SU-DHL-6 (cell line): Measurements from ENCODE around the gene SYNPR.

Source experiments
- H2AFZ ChIP-seq: fragments of 200-600 bp; sonication (generic); 2 replicates; pipeline ENCODE4 v1.6.1; 2014; ENCODE audit warnings: low read depth, mild to moderate bottlenecking, moderate library complexity, mixed read lengths, antibody characterized with exemption, low read length; ENCODE audit not compliant: severe bottlenecking
- H3F3A ChIP-seq: fragments of 200-600 bp; shearing (Covaris generic); 2 replicates; pipeline ENCODE4 v1.6.0; 2016; ENCODE audit warnings: antibody characterized with exemption, mild to moderate bottlenecking; ENCODE audit not compliant: insufficient read depth
- H3K27ac ChIP-seq: fragments of 200-600 bp; sonication (generic); 2 replicates; pipeline ENCODE4 v1.5.1; 2016; ENCODE audit warnings: low read depth, mild to moderate bottlenecking, low read length, moderate library complexity, mixed read lengths
- H3K27me3 ChIP-seq: fragments of 200-600 bp; sonication (generic), shearing (Covaris generic); 2 replicates; pipeline ENCODE4 v1.6.0; 2014; ENCODE audit warnings: mild to moderate bottlenecking, low read length
- H3K36me3 ChIP-seq: fragments of 200-600 bp; sonication (generic); 2 replicates; pipeline ENCODE4 v1.6.1; 2014; ENCODE audit warnings: mild to moderate bottlenecking, low read length, mixed read lengths
- H3K4me2 ChIP-seq: fragments of 300-600, 200-600 bp; shearing (Covaris generic), sonication (generic); 2 replicates; pipeline ENCODE4 v1.6.0; 2014; ENCODE audit warnings: low read length, low read depth, mild to moderate bottlenecking; ENCODE audit not compliant: poor library complexity, severe bottlenecking
- H3K4me3 ChIP-seq: fragments of 200-600 bp; sonication (generic); 2 replicates; pipeline ENCODE4 v1.5.1; 2014; ENCODE audit warnings: antibody characterized with exemption, low read length, mild to moderate bottlenecking, mixed read lengths; ENCODE audit not compliant: insufficient read depth, poor library complexity, severe bottlenecking
- H3K79me2 ChIP-seq: fragments of 200-600 bp; sonication (generic); 2 replicates; pipeline ENCODE4 v1.6.1; 2014; ENCODE audit warnings: mild to moderate bottlenecking, low read length, moderate library complexity; ENCODE audit not compliant: insufficient read depth
- H3K9ac ChIP-seq: fragments of 200-600 bp; sonication (generic); 2 replicates; pipeline ENCODE4 v1.7.0; 2014; ENCODE audit warnings: mild to moderate bottlenecking, low read length
- H3K9me2 ChIP-seq: fragments of 200-600 bp; sonication (generic); replicated peaks from 2 replicates; pipeline ENCODE4 v1.6.1; 2014; ENCODE audit warnings: low read length; ENCODE audit not compliant: insufficient read depth
- H3K9me3 ChIP-seq: fragments of 200-600 bp; sonication (generic); 2 replicates; pipeline ENCODE4 v1.6.1; 2014; ENCODE audit warnings: low read length, mixed read lengths; ENCODE audit not compliant: insufficient read depth
- H4K20me1 ChIP-seq: fragments of 200-600 bp; sonication (generic); 2 replicates; pipeline ENCODE4 v1.6.1; 2014; ENCODE audit warnings: low read depth, mild to moderate bottlenecking, antibody characterized with exemption, low read length, moderate library complexity, mixed read lengths
- CTCF ChIP-seq: fragments of 200-600 bp; sonication (generic); IDR thresholded peaks from one replicate; pipeline ENCODE4 v1.5.1; 2017; ENCODE audit warnings: antibody characterized with exemption, mild to moderate bottlenecking, low read length, moderate library complexity; ENCODE audit not compliant: insufficient read depth, poor library complexity, severe bottlenecking
- EZH2phosphoT487 ChIP-seq: fragments of 200-600 bp; sonication (generic), shearing (Covaris generic); conservative IDR thresholded peaks from 2 replicates; pipeline ENCODE4 v1.6.1; 2018; ENCODE audit warnings: mild to moderate bottlenecking, antibody characterized with exemption, low read length, moderate library complexity, mixed read lengths

Gene SYNPR

GRCh38 chr3:63437858-63438257 is 159.8 kb downstream of the SYNPR start:
- Histone ChIP-seq H4K20me1 (no peaks in the 10 kb centered on the region), H3K27me3 (no peaks in the 10 kb centered on the region), H3K4me3 (no peak overlapping the region), H3K9me2 (no peaks in the 10 kb centered on the region), H3K9me3 (no peaks in the 10 kb centered on the region), H3K36me3 (no peaks in the 10 kb centered on the region), H3K4me2 (no peak overlapping the region), H3K9ac (no peak overlapping the region), H3K27ac (no peak overlapping the region), H3K79me2 (no peaks in the 10 kb centered on the region), H3F3A (no peaks in the 10 kb centered on the region), H2AFZ (no peak overlapping the region)
- TF ChIP-seq CTCF (no peak), EZH2phosphoT487 (no peak)

- TF ChIP-seq EZH2phosphoT487 (no peak), CTCF (no peak)
- H4K20me1 ChIP-seq = no peaks in the 10 kb centered on the region
- no peak overlapping the region for H3K27ac ChIP-seq
- H3K79me2 ChIP-seq = no peaks in the 10 kb centered on the region
- H2AFZ ChIP-seq = no peak overlapping the region
- no peak overlapping the region for H3K4me3 ChIP-seq
- H3K9me3 ChIP-seq = no peaks in the 10 kb centered on the region
- H3K27me3 ChIP-seq = no peaks in the 10 kb centered on the region
- H3F3A ChIP-seq = no peaks in the 10 kb centered on the region
- no peak overlapping the region for H3K9ac ChIP-seq
- H3K4me2 ChIP-seq = no peak overlapping the region
- no peaks in the 10 kb centered on the region for H3K9me2 ChIP-seq
- no peaks in the 10 kb centered on the region for H3K36me3 ChIP-seq
Measured at GRCh38 chr3:63438826-63439371, 160.8 kb downstream of the SYNPR start.

GRCh38 chr3:63441262-63441661 is 163.2 kb downstream of the SYNPR start:
- Histone ChIP-seq H3K36me3 (no peaks in the 10 kb centered on the region), H3K79me2 (no peaks in the 10 kb centered on the region), H3K9ac (no peak overlapping the region), H3K9me2 (no peaks in the 10 kb centered on the region), H3K4me3 (no peak overlapping the region), H3F3A (no peaks in the 10 kb centered on the region), H3K4me2 (no peak overlapping the region), H4K20me1 (no peaks in the 10 kb centered on the region), H3K27ac (no peak overlapping the region), H2AFZ (no peak overlapping the region), H3K9me3 (no peaks in the 10 kb centered on the region), H3K27me3 (no peaks in the 10 kb centered on the region)
- TF ChIP-seq EZH2phosphoT487 = no peak
- no peak for TF ChIP-seq CTCF

GRCh38 chr3:63442918-63443317 is 164.8 kb downstream of the SYNPR start:
- no peak overlapping the region for H3K4me2 ChIP-seq
- TF ChIP-seq EZH2phosphoT487 (no peak), CTCF (no peak)
- no peaks in the 10 kb centered on the region for H3K9me2 ChIP-seq
- no peaks in the 10 kb centered on the region for H4K20me1 ChIP-seq
- H3K27ac ChIP-seq = no peak overlapping the region
- no peak overlapping the region for H2AFZ ChIP-seq
- no peaks in the 10 kb centered on the region for H3K27me3 ChIP-seq
- no peaks in the 10 kb centered on the region for H3K79me2 ChIP-seq
- no peak overlapping the region for H3K9ac ChIP-seq
- H3K36me3 ChIP-seq = no peaks in the 10 kb centered on the region
- no peaks in the 10 kb centered on the region for H3F3A ChIP-seq
- H3K4me3 ChIP-seq = no peak overlapping the region
- H3K9me3 ChIP-seq = no peaks in the 10 kb centered on the region
